Measurements from ENCODE around the gene ZNF473. TPM values are rescaled to one million over a fixed set of nuclear protein-coding genes. Genes with fewer than 3 reads are reported as not detected.

Gene ZNF473
- total RNA-seq: 2.4 TPM
- long read RNA-seq, full-length matches to known transcripts: 8 of 8 reads
- long read RNA-seq, partial matches to known transcripts: 0 of 8 reads
- long read RNA-seq, other reads (novel, unspliced or antisense): 0 of 8 reads

DNA sequence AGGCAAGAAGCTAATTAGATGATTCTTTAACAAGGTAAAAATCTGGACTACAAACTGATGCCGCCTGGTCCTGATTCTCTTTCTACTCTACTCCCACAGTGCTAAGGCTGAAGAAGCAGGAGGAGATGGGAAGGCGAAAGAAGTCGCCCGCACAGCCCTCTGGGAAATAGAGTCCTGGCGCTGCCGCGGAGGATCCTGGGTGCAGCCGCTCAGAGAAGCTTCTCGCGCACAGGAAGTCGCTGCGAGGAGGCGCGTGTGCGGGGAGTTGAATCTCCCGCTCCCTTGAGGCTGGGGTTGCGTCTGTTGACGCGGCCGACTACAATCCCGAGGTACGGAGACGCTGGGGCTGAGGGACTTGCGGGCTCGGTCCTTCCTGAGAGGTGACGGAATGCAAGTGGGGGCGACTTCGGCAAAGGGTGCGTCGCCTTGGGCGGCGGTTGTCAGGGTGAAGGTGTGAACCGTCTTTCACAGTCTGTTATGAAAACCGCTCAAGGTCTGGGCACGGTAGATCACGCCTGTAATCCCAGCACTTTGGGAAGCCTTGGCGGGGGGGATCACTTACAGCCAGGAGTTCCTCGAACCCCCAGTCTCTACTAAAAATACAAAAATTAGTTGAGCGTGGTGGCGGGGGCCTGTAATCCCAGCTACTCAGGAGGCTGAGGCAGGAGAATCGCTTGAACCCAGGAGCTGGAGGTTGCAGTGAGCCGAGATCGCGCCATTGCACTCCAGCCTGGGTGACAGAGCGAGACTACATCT lies at the start of gene ZNF473:
Gene ZNF473, plus strand, starts transcription at position 212 of the 756 bp plus-strand sequence. CDS start 5,078 bp downstream, outside the sequence.
- TF ChIP-seq, protein P1, sequence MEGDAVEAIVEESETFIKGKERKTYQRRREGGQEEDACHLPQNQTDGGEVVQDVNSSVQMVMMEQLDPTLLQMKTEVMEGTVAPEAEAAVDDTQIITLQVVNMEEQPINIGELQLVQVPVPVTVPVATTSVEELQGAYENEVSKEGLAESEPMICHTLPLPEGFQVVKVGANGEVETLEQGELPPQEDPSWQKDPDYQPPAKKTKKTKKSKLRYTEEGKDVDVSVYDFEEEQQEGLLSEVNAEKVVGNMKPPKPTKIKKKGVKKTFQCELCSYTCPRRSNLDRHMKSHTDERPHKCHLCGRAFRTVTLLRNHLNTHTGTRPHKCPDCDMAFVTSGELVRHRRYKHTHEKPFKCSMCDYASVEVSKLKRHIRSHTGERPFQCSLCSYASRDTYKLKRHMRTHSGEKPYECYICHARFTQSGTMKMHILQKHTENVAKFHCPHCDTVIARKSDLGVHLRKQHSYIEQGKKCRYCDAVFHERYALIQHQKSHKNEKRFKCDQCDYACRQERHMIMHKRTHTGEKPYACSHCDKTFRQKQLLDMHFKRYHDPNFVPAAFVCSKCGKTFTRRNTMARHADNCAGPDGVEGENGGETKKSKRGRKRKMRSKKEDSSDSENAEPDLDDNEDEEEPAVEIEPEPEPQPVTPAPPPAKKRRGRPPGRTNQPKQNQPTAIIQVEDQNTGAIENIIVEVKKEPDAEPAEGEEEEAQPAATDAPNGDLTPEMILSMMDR (IDR thresholded peaks at IDR 0.05; ENCODE audit: borderline replicate concordance): no peak
- Histone ChIP-seq H3K36me3 (peaks cover 7% of the 10 kb centered on the region), H3K27ac (replicated peaks) (peak within 1 kb of the TSS; percentile 96), H3K27me3 (ENCODE audit: low read depth) (no peaks in the 10 kb centered on the region), H3K9me3 (replicated peaks) (no peaks in the 10 kb centered on the region), H3K4me3 (peak within 1 kb of the TSS; percentile 95), H3K4me1 (peaks cover 46% of the 10 kb centered on the region)
- intact Hi-C loops (cut with micrococcal nuclease): no loop called here
- DNase-seq: peak; percentile 94

DNA sequence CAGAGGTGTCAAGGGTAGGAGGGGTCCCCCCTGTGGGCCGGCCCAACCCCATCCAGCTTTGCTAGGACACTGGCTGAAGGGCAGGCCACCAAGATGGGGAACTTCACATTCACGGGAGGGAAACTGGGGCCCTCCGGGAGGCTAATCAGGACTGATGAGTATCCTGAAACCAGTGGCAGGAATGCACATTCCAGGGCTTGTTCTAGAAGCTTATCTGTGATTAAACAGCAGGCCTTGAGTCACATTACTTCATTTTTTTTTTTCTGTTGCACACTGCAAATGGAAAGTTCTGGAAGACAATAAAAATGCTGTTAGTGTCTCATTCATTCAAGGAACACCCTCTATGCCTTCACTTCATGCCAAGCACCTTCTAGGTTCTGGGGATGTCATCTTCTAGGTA lies 49.3 kb upstream of the ZNF473 start:
- Histone ChIP-seq H3K4me1 (peaks cover 9% of the 10 kb centered on the region), H3K36me3 (peaks cover 47% of the 10 kb centered on the region), H3K27me3 (ENCODE audit: low read depth) (no peaks in the 10 kb centered on the region), H3K27ac (replicated peaks) (no peak overlapping the region), H3K4me3 (no peak overlapping the region), H3K9me3 (replicated peaks) (no peaks in the 10 kb centered on the region)
- intact Hi-C loops (cut with micrococcal nuclease): no loop called here
- DNase-seq: no peak
- TF ChIP-seq, protein P1 (IDR thresholded peaks at IDR 0.05; ENCODE audit: borderline replicate concordance): no peak

DNA sequence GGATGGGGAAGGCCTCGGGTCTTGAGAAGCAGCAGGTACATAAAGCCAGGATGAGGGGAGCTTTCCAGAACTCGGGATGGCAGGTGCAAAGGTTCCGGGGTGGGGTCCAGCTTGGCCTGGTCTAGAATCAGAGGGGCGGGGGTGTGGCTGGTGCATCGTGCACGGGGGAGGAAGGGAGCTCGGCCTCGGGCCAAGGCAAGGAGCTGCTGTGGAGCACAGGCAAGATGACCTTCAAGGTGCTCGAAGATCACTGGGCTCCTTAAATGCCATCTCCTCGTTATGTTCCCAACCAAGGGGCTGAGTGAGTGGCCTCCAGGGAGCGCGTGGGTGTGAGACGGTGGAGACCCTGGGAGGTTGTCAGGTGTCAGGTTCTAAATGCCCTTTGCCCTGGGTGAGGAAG lies 48.7 kb upstream of the ZNF473 start:
- Histone ChIP-seq H3K4me1 (peaks cover 3% of the 10 kb centered on the region), H3K4me3 (no peak overlapping the region), H3K9me3 (replicated peaks) (no peaks in the 10 kb centered on the region), H3K27ac (replicated peaks) (no peak overlapping the region), H3K36me3 (peaks cover 52% of the 10 kb centered on the region), H3K27me3 (ENCODE audit: low read depth) (no peaks in the 10 kb centered on the region)
- intact Hi-C loops (cut with micrococcal nuclease): no loop called here
- TF ChIP-seq, protein P1 (IDR thresholded peaks at IDR 0.05; ENCODE audit: borderline replicate concordance): no peak
- no peak for DNase-seq

DNA sequence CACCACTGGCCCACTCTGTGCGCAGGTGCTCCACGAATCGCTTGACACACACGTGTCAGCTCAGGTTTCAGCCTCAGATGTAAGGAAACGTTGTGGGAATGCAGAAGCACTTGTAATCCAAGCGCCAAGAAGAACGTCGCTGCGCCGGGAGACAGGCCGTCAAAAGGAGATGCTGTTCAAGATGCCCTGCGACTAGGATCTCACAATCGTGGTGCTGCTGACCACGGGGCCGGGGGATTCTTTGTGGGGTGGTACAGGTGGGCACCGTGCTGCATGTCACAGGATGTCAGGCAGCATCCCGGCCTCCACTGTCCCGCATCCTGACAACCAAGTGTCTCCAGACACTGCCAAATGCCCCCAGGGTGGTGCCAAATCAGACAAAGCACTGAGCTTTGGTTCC lies 47.9 kb upstream of the ZNF473 start:
- TF ChIP-seq, protein P1 (IDR thresholded peaks at IDR 0.05; ENCODE audit: borderline replicate concordance): no peak
- intact Hi-C loops (cut with micrococcal nuclease): no loop called here
- H3K36me3 ChIP-seq: peaks cover 56% of the 10 kb centered on the region
- H3K9me3 ChIP-seq (replicated peaks): no peaks in the 10 kb centered on the region
- H3K4me3 ChIP-seq: no peak overlapping the region
- no peaks in the 10 kb centered on the region for H3K4me1 ChIP-seq
- H3K27me3 ChIP-seq (ENCODE audit: low read depth): no peaks in the 10 kb centered on the region
- H3K27ac ChIP-seq (replicated peaks): no peak overlapping the region
- DNase-seq: no peak

DNA sequence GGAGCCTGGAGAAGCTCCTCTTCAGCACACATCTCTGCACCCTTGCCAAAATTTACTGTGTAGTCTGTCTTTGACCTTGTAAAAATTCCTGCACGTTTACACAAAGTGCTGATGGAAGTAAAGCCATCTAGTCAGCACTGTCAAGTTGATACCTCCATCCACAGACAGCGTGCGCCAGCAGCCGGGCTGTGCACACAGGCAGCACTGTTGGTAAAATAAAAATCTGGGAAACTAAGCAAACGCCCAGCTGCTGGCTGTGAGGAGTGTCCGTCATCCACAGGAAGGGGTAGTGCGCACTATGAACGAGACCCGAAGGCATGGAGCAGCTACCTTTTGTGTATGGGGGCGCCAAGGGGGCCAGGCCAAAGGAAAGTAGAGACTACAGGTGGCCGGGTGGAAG lies 47.5 kb upstream of the ZNF473 start:
- intact Hi-C loops (cut with micrococcal nuclease): no loop called here
- no peaks in the 10 kb centered on the region for H3K27me3 ChIP-seq (ENCODE audit: low read depth)
- H3K9me3 ChIP-seq (replicated peaks): no peaks in the 10 kb centered on the region
- H3K36me3 ChIP-seq: peaks cover 59% of the 10 kb centered on the region
- no peaks in the 10 kb centered on the region for H3K4me1 ChIP-seq
- TF ChIP-seq, protein P1 (IDR thresholded peaks at IDR 0.05; ENCODE audit: borderline replicate concordance): no peak
- no peak overlapping the region for H3K27ac ChIP-seq (replicated peaks)
- no peak overlapping the region for H3K4me3 ChIP-seq
- no peak for DNase-seq

All from left ventricle myocardium inferior (tissue), 1 donor.